ENCODE measurements around the gene CRISP2.
"Not testable (repeated sequence)": the region's sequence is repeated elsewhere in the genome, so short reads cannot be mapped to it uniquely, and the experiment has no call there.

Gene CRISP2

DNA sequence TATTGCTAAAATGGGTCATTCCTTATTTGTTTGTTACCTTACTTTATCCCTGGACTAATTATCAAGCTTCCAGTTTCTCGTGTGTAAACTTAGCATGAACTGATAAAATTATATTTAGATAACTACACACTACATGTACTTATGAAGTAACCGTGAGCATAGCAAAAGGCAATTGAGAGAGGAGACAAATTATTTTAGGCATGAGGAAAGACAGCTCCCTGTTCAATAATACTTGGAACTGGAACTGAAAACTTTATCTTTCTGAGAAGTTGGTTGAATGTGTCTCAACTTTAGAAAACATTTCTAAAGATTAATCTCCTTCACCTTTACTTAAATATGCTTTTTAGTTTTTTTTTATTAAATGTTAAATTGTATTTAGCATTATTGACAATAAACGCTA, 19.4 kb upstream of the CRISP2 start:
- TF ChIP-seq, protein P1, sequence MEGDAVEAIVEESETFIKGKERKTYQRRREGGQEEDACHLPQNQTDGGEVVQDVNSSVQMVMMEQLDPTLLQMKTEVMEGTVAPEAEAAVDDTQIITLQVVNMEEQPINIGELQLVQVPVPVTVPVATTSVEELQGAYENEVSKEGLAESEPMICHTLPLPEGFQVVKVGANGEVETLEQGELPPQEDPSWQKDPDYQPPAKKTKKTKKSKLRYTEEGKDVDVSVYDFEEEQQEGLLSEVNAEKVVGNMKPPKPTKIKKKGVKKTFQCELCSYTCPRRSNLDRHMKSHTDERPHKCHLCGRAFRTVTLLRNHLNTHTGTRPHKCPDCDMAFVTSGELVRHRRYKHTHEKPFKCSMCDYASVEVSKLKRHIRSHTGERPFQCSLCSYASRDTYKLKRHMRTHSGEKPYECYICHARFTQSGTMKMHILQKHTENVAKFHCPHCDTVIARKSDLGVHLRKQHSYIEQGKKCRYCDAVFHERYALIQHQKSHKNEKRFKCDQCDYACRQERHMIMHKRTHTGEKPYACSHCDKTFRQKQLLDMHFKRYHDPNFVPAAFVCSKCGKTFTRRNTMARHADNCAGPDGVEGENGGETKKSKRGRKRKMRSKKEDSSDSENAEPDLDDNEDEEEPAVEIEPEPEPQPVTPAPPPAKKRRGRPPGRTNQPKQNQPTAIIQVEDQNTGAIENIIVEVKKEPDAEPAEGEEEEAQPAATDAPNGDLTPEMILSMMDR (IDR thresholded peaks at IDR 0.05; ENCODE audit: low read depth, low read length): no peak

DNA sequence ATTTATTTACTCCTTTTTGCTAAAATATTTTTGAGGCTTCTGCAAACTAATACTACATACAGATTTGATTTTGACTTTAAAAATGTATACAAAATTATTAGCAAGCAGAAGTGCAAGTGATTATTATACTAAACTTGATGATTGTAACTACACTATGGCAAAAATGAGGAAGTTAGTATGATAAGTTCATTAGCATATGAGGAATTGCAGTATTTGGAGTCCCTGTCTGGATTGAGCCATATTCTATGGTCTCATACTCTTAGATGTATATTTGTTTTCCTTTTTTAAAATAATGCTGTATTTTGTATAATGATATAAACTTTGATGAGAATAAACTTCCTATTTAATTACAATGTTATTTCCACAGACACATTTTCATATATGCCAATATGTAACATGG, 16.9 kb upstream of the CRISP2 start:
- in situ Hi-C loops (cut with HindIII; ENCODE audit: low sequenced_read_pairs): no loop called here
- DNase-seq (ENCODE audit: low read depth, low spot score): no peak
- no peak overlapping the region for H3K4me3 ChIP-seq (ENCODE audit: low read depth, low read length)
- TF ChIP-seq, protein P1 (IDR thresholded peaks at IDR 0.05; ENCODE audit: low read depth, low read length): no peak

More for the DNA sequence above, 19.4 kb upstream of the CRISP2 start:
- in situ Hi-C loops (cut with HindIII; ENCODE audit: low sequenced_read_pairs): no loop called here
- no peak overlapping the region for H3K4me3 ChIP-seq (ENCODE audit: low read depth, low read length)
- DNase-seq (ENCODE audit: low read depth, low spot score): no peak

DNA sequence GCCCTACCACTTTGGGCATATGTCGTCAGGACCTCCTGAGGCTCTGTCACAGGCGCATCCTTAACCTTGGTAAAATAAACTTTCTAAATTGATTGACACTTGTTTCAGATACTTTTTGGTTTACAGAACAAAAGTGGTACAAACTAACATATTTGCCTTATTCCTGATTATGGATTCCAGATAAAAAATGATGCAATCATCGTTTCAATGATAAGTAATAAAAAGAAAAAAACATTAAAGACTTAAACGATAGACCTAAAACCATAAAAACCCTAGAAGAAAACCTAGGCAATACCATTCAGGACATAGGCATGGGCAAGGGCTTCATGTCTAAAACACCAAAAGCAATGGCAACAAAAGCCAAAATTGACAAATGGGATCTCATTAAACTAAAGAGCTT, 10.6 kb upstream of the CRISP2 start:
- H3K4me3 ChIP-seq (ENCODE audit: low read depth, low read length); in situ Hi-C loops (cut with HindIII; ENCODE audit: low sequenced_read_pairs); DNase-seq (ENCODE audit: low read depth, low spot score): not testable (repeated sequence)

DNA sequence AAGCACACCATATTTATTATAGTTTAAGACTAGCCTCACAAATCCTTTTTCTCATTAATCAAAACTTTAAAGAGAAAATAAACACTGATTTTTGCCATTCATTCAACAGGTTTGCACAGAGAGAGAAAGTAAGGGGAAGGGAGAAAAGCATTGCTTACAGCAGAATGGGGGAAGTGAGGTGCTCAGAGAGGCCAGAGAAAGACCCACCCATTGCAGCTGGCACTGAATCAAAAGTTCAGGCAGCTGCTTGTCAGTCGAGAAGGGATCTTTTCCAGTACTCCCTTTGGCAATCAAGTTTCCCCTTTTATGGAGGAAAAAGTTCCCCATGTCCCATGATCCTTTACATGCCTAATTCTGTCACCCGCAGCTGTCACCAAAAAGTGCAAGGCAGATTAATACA, 8.0 kb upstream of the CRISP2 start:
- in situ Hi-C loops (cut with HindIII; ENCODE audit: low sequenced_read_pairs): no loop called here
- no peak for DNase-seq (ENCODE audit: low read depth, low spot score)

DNA sequence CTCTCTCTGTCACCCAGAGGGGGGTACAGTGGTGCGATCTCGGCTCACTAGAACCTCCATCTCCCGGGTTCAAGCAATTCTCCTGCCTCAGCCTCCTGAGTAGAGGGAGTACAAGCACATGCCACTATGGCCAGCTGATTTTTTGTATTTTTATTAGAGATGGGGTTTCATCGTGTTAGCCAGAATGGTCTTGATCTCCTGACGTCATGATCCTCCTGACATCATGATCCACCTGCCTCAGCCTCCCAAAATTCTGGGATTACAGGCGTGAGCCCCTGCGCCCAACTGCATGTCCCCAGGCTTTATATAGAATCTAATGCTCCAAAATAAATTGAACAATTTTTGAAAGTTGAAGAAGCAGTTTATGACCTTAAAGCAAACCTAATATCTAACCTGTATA, 7.0 kb upstream of the CRISP2 start:
- H3K4me3 ChIP-seq (ENCODE audit: low read depth, low read length): no peak overlapping the region
- in situ Hi-C loops (cut with HindIII; ENCODE audit: low sequenced_read_pairs): no loop called here
- DNase-seq (ENCODE audit: low read depth, low spot score): no peak
- TF ChIP-seq, protein P1 (IDR thresholded peaks at IDR 0.05; ENCODE audit: low read depth, low read length): no peak

More for the DNA sequence above, 8.0 kb upstream of the CRISP2 start:
- H3K4me3 ChIP-seq (ENCODE audit: low read depth, low read length): no peak overlapping the region
- TF ChIP-seq, protein P1 (IDR thresholded peaks at IDR 0.05; ENCODE audit: low read depth, low read length): no peak

DNA sequence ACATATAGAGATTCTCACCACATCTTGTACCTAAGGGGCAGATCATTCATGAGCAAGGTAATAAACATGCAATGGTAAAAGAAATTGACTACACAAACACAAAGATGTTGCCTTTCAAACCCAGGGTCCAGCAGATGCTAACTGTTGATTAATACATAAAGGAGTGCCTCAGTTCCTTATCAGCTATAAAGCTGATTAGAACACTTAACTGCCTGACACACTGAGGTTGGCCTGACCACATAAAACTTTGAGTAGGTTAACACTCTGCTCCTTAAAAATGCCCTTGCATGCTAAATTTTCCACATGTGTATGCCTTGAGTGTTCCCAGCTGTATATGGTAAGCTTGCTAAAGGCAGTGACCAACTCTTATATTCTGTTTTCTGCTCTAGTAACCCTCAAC, 14.9 kb downstream of the CRISP2 start:
- no peak overlapping the region for H3K4me3 ChIP-seq (ENCODE audit: low read depth, low read length)
- in situ Hi-C loops (cut with HindIII; ENCODE audit: low sequenced_read_pairs): no loop called here
- TF ChIP-seq, protein P1 (IDR thresholded peaks at IDR 0.05; ENCODE audit: low read depth, low read length): no peak
- DNase-seq (ENCODE audit: low read depth, low spot score): no peak

DNA sequence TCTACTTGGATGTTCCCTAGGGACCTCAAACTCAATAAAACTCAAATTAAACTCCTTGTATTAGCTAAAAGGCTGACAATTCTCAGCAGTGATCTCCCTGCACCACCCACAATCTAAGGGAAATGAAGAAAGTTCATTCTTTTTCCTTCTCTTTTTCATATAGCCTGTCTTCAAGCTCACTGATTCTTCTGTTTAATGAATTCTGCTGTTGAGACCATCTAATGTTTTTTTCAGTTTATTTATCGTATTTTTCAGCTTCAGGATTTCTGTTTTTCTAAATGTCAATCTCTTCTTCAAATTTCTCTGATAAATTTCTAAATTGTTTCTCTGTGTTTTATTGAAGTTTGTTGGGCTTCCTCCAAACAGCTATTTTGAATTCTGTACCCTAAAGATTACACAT, 19.8 kb downstream of the CRISP2 start:
- TF ChIP-seq, protein P1 (IDR thresholded peaks at IDR 0.05; ENCODE audit: low read depth, low read length): no peak
- in situ Hi-C loops (cut with HindIII; ENCODE audit: low sequenced_read_pairs): no loop called here
- H3K4me3 ChIP-seq (ENCODE audit: low read depth, low read length): no peak overlapping the region
- no peak for DNase-seq (ENCODE audit: low read depth, low spot score)

Data from astrocyte of the spinal cord (primary cell).